Liver (tissue), 3 donors: ENCODE measurements around the gene SFN.

Experiments
- CTCF ChIP-seq: fragments of 150-350 bp; IDR thresholded peaks from 2 replicates; pipeline ENCODE4 v1.5.1; 2017; ENCODE audit warnings: improper control_type of control experiment, low read depth, low read length; ENCODE audit not compliant: missing input control
- EGR1 ChIP-seq, 2 donors: IDR thresholded peaks; 2 replicates each; pipeline ENCODE4 v1.6.1; 2016 to 2018; ENCODE audit warnings: antibody characterized with exemption in 2 of 2, low read depth in 2 of 2
- FOXA2 ChIP-seq: IDR thresholded peaks from 2 replicates; pipeline ENCODE4 v1.6.1; 2016; ENCODE audit warnings: antibody characterized with exemption
- GABPA ChIP-seq, 2 donors: IDR thresholded peaks in 1 of 2; conservative IDR thresholded peaks in 1 of 2; 2 replicates each; pipeline ENCODE4 v1.6.1; 2016; ENCODE audit warnings: antibody characterized with exemption in 2 of 2, mild to moderate bottlenecking in 1 of 2, moderate library complexity in 1 of 2
- JUND ChIP-seq, 2 donors: IDR thresholded peaks; 2 replicates each; pipeline ENCODE4 v1.6.1; 2016; ENCODE audit warnings: antibody characterized with exemption in 2 of 2
- MAX ChIP-seq: IDR thresholded peaks from 2 replicates; pipeline ENCODE4 v1.6.1; 2016; ENCODE audit warnings: antibody characterized with exemption
- RAD21 ChIP-seq, 2 donors: IDR thresholded peaks; 2 replicates each; pipeline ENCODE4 v1.6.1; 2016; ENCODE audit warnings: antibody characterized with exemption in 2 of 2, mild to moderate bottlenecking in 2 of 2
- REST ChIP-seq: IDR thresholded peaks from 2 replicates; pipeline ENCODE4 v1.6.1; 2016; ENCODE audit warnings: antibody characterized with exemption, mild to moderate bottlenecking
- RXRA ChIP-seq, 2 donors: IDR thresholded peaks; 2 replicates each; pipeline ENCODE4 v1.6.1; 2017 to 2018; ENCODE audit warnings: antibody characterized with exemption in 2 of 2, mild to moderate bottlenecking in 1 of 2
- SP1 ChIP-seq: IDR thresholded peaks from 2 replicates; pipeline ENCODE4 v1.6.1; 2018; ENCODE audit warnings: antibody characterized with exemption, mild to moderate bottlenecking
- TAF1 ChIP-seq: conservative IDR thresholded peaks from 2 replicates; pipeline ENCODE4 v1.6.1; 2016; ENCODE audit warnings: antibody characterized with exemption, mild to moderate bottlenecking
- YY1 ChIP-seq: IDR thresholded peaks from 2 replicates; pipeline ENCODE4 v1.6.1; 2016; ENCODE audit warnings: antibody characterized with exemption, mild to moderate bottlenecking
- ZBTB33 ChIP-seq: IDR thresholded peaks from 2 replicates; pipeline ENCODE4 v1.6.1; 2016; ENCODE audit warnings: antibody characterized with exemption
- donor health status: healthy.
- donor health status: healthy.

GRCh38 chr1:26856604-26857469, 6.1 kb upstream of the SFN start:
- TF ChIP-seq JUND (IDR thresholded peaks at IDR 0.05) (no peak), REST (no peak), CTCF (no peak), RAD21 (IDR thresholded peaks at IDR 0.05) (no peak), FOXA2 (no peak), EGR1 (IDR thresholded peaks at IDR 0.05; ENCODE audit: low read depth in 2 of 2) (no peak), SP1 (no peak), TAF1 (no peak), MAX (no peak), GABPA (IDR thresholded peaks at IDR 0.05 in 1 of 2, conservative IDR thresholded peaks at IDR 0.05 in 1 of 2) (no peak), RXRA (IDR thresholded peaks at IDR 0.05) (no peak), YY1 (no peak), ZBTB33 (no peak)
